ENCODE data around the gene COL5A1.

COL5A1 gene

GRCh38 chr9:134689321-134690181 lies 47.9 kb downstream of the COL5A1 start:
- no peak overlapping the region for H3K4me3 ChIP-seq (ENCODE audit: severe bottlenecking)
- H3K27ac ChIP-seq (ENCODE audit: poor library complexity, severe bottlenecking), result no peak overlapping the region
- H3K27me3 ChIP-seq (ENCODE audit: insufficient read depth, poor library complexity, severe bottlenecking), result no peaks in the 10 kb centered on the region
- H3K4me1 ChIP-seq (ENCODE audit: insufficient read depth, poor library complexity, severe bottlenecking), result no peaks in the 10 kb centered on the region
- H3K36me3 ChIP-seq (ENCODE audit: low read depth), result peaks cover 14% of the 10 kb centered on the region; the same call in 1 of the 2 replicates
- ATAC-seq (ENCODE audit: low read depth) (peak; percentile 72), DNase-seq (ENCODE audit: low spot score) (no peak)
- no peaks in the 10 kb centered on the region for H3K9me3 ChIP-seq (ENCODE audit: severe bottlenecking)
- TF ChIP-seq CTCF (IDR thresholded peaks at IDR 0.05; ENCODE audit: poor library complexity, severe bottlenecking), result peak; percentile 75

- Histone ChIP-seq H3K27me3 (ENCODE audit: insufficient read depth, poor library complexity, severe bottlenecking) (no peaks in the 10 kb centered on the region), H3K4me3 (ENCODE audit: severe bottlenecking) (no peak overlapping the region), H3K27ac (ENCODE audit: poor library complexity, severe bottlenecking) (no peak overlapping the region), H3K4me1 (ENCODE audit: insufficient read depth, poor library complexity, severe bottlenecking) (no peaks in the 10 kb centered on the region), H3K36me3 (ENCODE audit: low read depth) (peaks cover 14% of the 10 kb centered on the region; the same call in 1 of the 2 replicates), H3K9me3 (ENCODE audit: severe bottlenecking) (no peaks in the 10 kb centered on the region)
- TF ChIP-seq CTCF (IDR thresholded peaks at IDR 0.05; ENCODE audit: poor library complexity, severe bottlenecking), result no peak
- DNase-seq (ENCODE audit: low spot score) (no peak), ATAC-seq (ENCODE audit: low read depth) (no peak)
Observed at GRCh38 chr9:134690301-134690751, 48.7 kb downstream of the COL5A1 start.

GRCh38 chr9:134690946-134691694 lies 49.5 kb downstream of the COL5A1 start:
- Histone ChIP-seq H3K9me3 (ENCODE audit: severe bottlenecking) (no peaks in the 10 kb centered on the region), H3K27ac (ENCODE audit: poor library complexity, severe bottlenecking) (no peak overlapping the region), H3K36me3 (ENCODE audit: low read depth) (peaks cover 14% of the 10 kb centered on the region; the same call in 1 of the 2 replicates), H3K27me3 (ENCODE audit: insufficient read depth, poor library complexity, severe bottlenecking) (no peaks in the 10 kb centered on the region), H3K4me3 (ENCODE audit: severe bottlenecking) (no peak overlapping the region), H3K4me1 (ENCODE audit: insufficient read depth, poor library complexity, severe bottlenecking) (no peaks in the 10 kb centered on the region)
- no peak for TF ChIP-seq CTCF (IDR thresholded peaks at IDR 0.05; ENCODE audit: poor library complexity, severe bottlenecking)
- ATAC-seq (ENCODE audit: low read depth), result no peak
- peak; percentile 53 for DNase-seq (ENCODE audit: low spot score)

- peak; percentile 13 for DNase-seq (ENCODE audit: low spot score)
- H3K4me1 ChIP-seq (ENCODE audit: insufficient read depth, poor library complexity, severe bottlenecking), result no peaks in the 10 kb centered on the region
- ATAC-seq (ENCODE audit: low read depth), result no peak
- no peak overlapping the region for H3K4me3 ChIP-seq (ENCODE audit: severe bottlenecking)
- no peaks in the 10 kb centered on the region for H3K27me3 ChIP-seq (ENCODE audit: insufficient read depth, poor library complexity, severe bottlenecking)
- peaks cover 14% of the 10 kb centered on the region; the same call in 1 of the 2 replicates for H3K36me3 ChIP-seq (ENCODE audit: low read depth)
- TF ChIP-seq CTCF (IDR thresholded peaks at IDR 0.05; ENCODE audit: poor library complexity, severe bottlenecking), result no peak
- no peaks in the 10 kb centered on the region for H3K9me3 ChIP-seq (ENCODE audit: severe bottlenecking)
- H3K27ac ChIP-seq (ENCODE audit: poor library complexity, severe bottlenecking), result no peak overlapping the region
Observed at GRCh38 chr9:134691695-134692572, 50.3 kb downstream of the COL5A1 start.

All from RWPE2 (cell line).